Measurements from ENCODE around the gene USP13. TPM values are rescaled to one million over a fixed set of nuclear protein-coding genes. Genes with fewer than 3 reads are reported as not detected.

Gene USP13
- total RNA-seq, 1 donor from 2014 or later = 9.1 TPM

- no peak for DNase-seq (ENCODE audit: low spot score)
These were observed 45.0 kb downstream of the USP13 start for GRCh38 chr3:179697736-179698332.

DNA sequence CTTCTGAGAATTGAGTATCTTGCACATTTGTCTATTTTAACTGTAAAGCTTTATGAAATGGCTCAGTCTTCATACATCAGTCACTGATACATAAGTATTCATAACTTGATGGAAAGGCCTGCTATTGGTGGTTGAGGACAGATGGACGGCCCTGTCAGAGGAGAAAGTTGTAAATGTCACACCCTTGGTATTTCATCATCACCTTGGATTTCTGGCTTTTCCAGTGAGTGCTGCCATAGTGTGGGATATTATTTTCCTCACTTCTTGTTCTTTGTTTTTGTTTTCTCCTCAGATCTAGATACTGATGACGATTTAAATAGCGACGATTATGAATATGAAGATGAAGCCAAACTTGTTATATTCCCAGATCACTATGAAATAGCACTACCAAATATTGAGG is 47.9 kb downstream of the USP13 start:
- DNase-seq (ENCODE audit: low spot score) = no peak

GRCh38 chr3:179701176-179701827 is 48.5 kb downstream of the USP13 start:
- no peak for DNase-seq (ENCODE audit: low spot score)

DNA sequence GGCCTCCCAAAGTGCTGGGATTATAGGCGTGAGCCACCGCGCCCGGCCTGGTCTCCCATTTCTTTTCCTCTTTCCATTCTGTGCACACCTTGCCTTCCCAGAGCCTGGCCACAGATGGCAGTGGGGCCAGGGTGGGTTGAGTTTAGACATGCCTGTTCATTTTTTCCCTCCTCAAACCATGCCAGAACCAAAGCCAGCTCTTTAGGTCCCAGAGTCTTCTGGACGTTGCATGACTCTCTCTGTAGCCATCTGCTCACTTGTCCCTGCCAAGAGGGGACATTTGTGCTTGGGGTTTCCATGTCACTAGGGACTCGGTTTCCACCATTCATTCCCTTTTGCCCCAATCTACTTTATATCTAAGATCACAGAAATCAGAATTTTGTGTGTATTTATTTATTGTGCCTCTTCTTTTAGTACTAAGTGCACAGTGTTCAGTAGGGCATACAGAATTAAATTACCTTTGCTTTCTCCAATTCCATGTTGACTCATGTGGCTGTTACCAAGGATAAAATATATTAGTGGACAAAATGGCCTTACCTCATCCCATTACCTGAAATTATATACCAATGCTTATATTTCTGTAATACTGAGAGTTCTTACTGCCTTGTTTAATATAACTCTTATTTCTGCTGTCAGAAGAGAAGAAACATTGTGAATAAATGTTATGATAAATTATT is 49.6 kb downstream of the USP13 start:
- no peak for DNase-seq (ENCODE audit: low spot score)

- DNase-seq (ENCODE audit: low spot score) = no peak
These were observed 51.0 kb downstream of the USP13 start for GRCh38 chr3:179703816-179704215.

DNA sequence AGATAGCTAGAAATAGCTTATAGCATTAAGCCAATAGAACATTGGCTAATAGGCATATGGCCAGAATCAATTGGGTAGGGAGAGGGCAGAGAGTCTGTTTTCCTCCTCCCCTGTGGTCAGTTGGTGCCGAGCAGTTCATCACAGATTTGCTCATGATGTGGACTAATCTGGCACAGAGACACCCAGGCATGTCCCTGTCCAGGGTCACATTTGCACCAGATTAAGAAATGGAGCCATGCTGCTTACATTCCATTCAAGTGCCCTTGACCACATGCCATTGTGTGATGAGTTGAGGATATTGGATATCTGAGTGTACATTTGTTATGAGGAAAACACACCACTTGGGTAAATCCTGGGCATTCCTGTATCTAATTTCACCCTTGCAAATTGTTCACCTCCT is 53.4 kb downstream of the USP13 start:
- no peak for DNase-seq (ENCODE audit: low spot score)

GRCh38 chr3:179710079-179710478 is 57.2 kb downstream of the USP13 start:
- no peak for DNase-seq (ENCODE audit: low spot score)

GRCh38 chr3:179713643-179714090 is 60.8 kb downstream of the USP13 start:
- no peak for DNase-seq (ENCODE audit: low spot score)

DNA sequence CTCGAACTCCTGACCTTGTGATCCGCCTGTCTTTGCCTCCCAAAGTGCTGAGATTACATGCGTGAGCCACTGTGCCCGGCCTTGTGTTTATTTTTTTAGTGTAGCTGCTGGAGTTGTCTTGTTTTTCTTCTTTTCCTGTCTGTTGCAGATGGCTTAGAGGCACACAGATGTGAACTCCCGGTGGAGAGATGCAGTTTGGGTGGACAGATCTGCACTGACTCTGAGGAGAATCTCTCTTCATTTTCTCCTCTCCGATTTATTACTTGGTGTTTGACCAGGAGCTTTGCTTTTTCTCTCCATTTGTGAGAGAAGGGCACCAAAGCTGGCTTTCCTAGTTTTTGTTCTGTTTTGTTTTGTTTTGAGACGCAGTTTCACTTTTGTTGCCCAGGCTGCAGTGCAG is 62.7 kb downstream of the USP13 start:
- no peak for DNase-seq (ENCODE audit: low spot score)

GRCh38 chr3:179716226-179716625 is 63.4 kb downstream of the USP13 start:
- no peak for DNase-seq (ENCODE audit: low spot score)

DNA sequence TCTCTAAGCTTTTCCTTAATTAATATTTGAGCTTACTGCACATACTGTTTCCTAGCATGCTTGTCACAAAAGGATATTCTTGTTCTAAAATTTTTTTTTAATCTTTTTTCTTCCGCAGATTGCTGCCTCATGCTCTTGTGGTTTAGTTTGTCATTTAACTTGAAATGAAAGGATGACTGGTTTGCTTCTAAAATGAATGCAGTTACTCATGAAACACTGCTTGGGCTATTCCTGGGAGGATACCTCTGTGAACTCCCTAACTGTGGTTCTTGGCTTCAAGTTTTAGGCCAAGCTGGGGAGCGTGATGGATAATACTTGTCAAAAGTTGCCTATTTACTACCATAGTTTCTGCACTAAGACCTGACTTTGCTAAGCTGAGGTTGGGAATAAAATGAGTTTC is 64.0 kb downstream of the USP13 start:
- DNase-seq (ENCODE audit: low spot score) = no peak

GRCh38 chr3:179717219-179717618 is 64.4 kb downstream of the USP13 start:
- DNase-seq (ENCODE audit: low spot score) = no peak

GRCh38 chr3:179719048-179719734 is 66.4 kb downstream of the USP13 start:
- DNase-seq (ENCODE audit: low spot score) = no peak

GRCh38 chr3:179720196-179720595 is 67.4 kb downstream of the USP13 start:
- no peak for DNase-seq (ENCODE audit: low spot score)

- DNase-seq (ENCODE audit: low spot score) = no peak
These were observed 70.8 kb downstream of the USP13 start for GRCh38 chr3:179723617-179724016.

GRCh38 chr3:179726075-179726699 is 73.3 kb downstream of the USP13 start:
- DNase-seq (ENCODE audit: low spot score) = no peak

GRCh38 chr3:179729086-179729485 is 76.2 kb downstream of the USP13 start:
- no peak for DNase-seq (ENCODE audit: low spot score)

- no peak for DNase-seq (ENCODE audit: low spot score)
These were observed 77.1 kb downstream of the USP13 start for GRCh38 chr3:179729981-179730380.

GRCh38 chr3:179730506-179730905 is 77.7 kb downstream of the USP13 start:
- DNase-seq (ENCODE audit: low spot score) = no peak

DNA sequence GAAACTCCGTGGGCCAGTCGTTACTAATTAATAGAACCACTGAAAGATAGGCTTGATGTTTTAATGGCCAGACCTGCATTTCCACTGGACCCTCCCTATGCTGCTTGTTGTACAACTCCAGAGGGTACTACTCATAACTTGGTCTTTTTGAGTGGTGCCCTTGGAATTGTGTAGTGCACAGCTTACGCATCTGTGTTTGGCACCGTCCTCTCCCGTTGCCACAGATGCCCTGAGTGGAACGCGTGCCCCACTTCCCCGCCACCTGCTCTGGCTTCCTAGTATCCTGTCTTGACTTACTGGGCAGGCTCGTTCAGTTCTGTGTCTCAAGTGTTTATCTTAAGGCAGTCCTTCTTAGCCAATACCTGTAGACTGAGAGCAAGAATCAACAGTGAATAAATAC is 78.7 kb downstream of the USP13 start:
- DNase-seq (ENCODE audit: low spot score) = no peak

- DNase-seq (ENCODE audit: low spot score) = no peak
These were observed 80.0 kb downstream of the USP13 start for GRCh38 chr3:179732661-179733348.

DNA sequence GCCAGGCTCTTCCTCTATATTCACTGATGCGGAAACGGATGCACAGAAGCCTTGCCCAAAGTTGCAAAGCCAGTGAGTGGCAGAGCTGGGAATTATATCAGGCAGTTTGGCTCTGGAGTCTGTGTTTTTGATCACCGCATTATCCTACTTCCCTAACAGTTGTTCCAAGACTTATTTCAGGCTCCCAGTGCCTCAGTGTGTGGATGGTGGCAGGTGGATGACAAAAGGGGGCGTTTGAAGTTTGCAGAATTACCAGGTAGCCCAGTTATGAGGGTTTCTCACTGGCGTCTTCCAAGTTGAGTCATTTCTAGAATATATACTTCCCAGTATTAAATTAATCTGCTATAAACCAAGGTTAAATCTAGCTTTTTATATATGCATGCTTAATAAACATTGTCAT is 81.0 kb downstream of the USP13 start:
- DNase-seq (ENCODE audit: low spot score) = no peak

Measured in ureter (tissue), 1 donor.